Stimulated activated CD8-positive, alpha-beta memory T cell treated with anti-CD3 and anti-CD28 coated beads, Interleukin-7, amount 100 ng/mL, for 48 hours (primary cell): Measurements from ENCODE around the gene MLXIPL.
"Not testable (repeated sequence)": the region's sequence is repeated elsewhere in the genome, so short reads cannot be mapped to it uniquely, and the experiment has no call there.

Experiments
- DNase-seq, 2 donors: peaks; one replicate each; pipeline ENCODE4 v3.0.0-alpha.2; 2020; ENCODE audit warnings: low read depth in 1 of 2; ENCODE audit errors: extremely low read depth in 1 of 2

Gene MLXIPL

GRCh38 chr7:73623798-73624668, at the start of gene MLXIPL:
Gene MLXIPL, minus strand, starts transcription at chr7:73624522. Its CDS starts 30 bp downstream, at chr7:73624492.
- DNase-seq = peak; percentile 20 to 40

GRCh38 chr7:73671857-73672445, 47.6 kb upstream of the MLXIPL start:
- DNase-seq = no peak

- DNase-seq = no peak
Measured at GRCh38 chr7:73671322-73671661, 47.0 kb upstream of the MLXIPL start.

GRCh38 chr7:73669858-73670385, 45.6 kb upstream of the MLXIPL start:
- DNase-seq = no peak

GRCh38 chr7:73669288-73669701, 45.0 kb upstream of the MLXIPL start:
- no peak for DNase-seq

GRCh38 chr7:73668886-73669230, 44.5 kb upstream of the MLXIPL start:
- no peak for DNase-seq

GRCh38 chr7:73668103-73668885, 44.0 kb upstream of the MLXIPL start:
- DNase-seq = no peak

GRCh38 chr7:73667344-73668102, 43.2 kb upstream of the MLXIPL start, which contains the start of gene VPS37D:
Gene VPS37D, plus strand, starts transcription at chr7:73667831. Its CDS starts 128 bp downstream, at chr7:73667959.
- peak; percentile 81 to 83 for DNase-seq

GRCh38 chr7:73663033-73663432, 38.7 kb upstream of the MLXIPL start:
- no peak for DNase-seq

GRCh38 chr7:73660594-73660993, 36.3 kb upstream of the MLXIPL start:
- not testable (repeated sequence) for DNase-seq

GRCh38 chr7:73659983-73660382, 35.7 kb upstream of the MLXIPL start:
- DNase-seq = no peak

- not testable (repeated sequence) for DNase-seq
Measured at GRCh38 chr7:73655309-73655708, 31.0 kb upstream of the MLXIPL start.

GRCh38 chr7:73652541-73652949, 28.2 kb upstream of the MLXIPL start:
- no peak for DNase-seq

- DNase-seq = no peak
Measured at GRCh38 chr7:73650524-73650923, 26.2 kb upstream of the MLXIPL start.

- no peak for DNase-seq
Measured at GRCh38 chr7:73649576-73649975, 25.3 kb upstream of the MLXIPL start.

GRCh38 chr7:73648593-73649332, 24.4 kb upstream of the MLXIPL start:
- DNase-seq = no peak

- no peak for DNase-seq
Measured at GRCh38 chr7:73647725-73648592, 23.6 kb upstream of the MLXIPL start.

GRCh38 chr7:73646785-73647724, 22.7 kb upstream of the MLXIPL start:
- no peak for DNase-seq
